Activated effector memory CD4-positive, alpha-beta T cell treated with Interleukin-2 at 50 U/mL for 16 hours (primary cell): ENCODE measurements around the gene GIGYF2.
A peak's percentile ranks its signal among the peaks of the same experiment; 100 is the strongest.
"Not testable (repeated sequence)": the region's sequence is repeated elsewhere in the genome, so short reads cannot be mapped to it uniquely, and the experiment has no call there.

Experiments used
- DNase-seq: peaks from one replicate; pipeline ENCODE4 v3.0.0-alpha.2; 2020

GIGYF2 gene

GRCh38 chr2:232833830-232834229 is 136.7 kb downstream of the GIGYF2 start:
- DNase-seq, result no peak

GRCh38 chr2:232835687-232836208 is 138.6 kb downstream of the GIGYF2 start:
- DNase-seq, result no peak

DNA sequence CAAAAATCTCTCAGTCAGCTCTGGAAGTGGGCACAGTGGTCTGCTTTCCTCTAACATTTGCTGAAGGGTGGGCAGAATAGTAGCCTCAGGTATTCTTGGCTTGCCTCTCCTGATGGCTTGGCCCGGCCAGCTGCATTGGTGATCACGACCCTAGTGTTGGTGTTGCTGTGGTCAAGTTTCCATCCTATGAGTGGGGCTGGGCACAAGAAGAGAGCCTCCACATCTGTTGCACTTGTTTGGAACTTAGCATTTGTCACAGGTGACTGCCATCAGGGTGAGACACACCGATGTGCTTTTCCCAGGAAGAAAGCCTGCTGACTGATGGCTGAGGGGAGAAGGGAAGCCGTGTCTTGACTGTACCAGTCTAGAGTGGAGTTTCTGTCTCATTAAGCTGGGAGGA is 139.8 kb downstream of the GIGYF2 start:
- DNase-seq, result no peak

DNA sequence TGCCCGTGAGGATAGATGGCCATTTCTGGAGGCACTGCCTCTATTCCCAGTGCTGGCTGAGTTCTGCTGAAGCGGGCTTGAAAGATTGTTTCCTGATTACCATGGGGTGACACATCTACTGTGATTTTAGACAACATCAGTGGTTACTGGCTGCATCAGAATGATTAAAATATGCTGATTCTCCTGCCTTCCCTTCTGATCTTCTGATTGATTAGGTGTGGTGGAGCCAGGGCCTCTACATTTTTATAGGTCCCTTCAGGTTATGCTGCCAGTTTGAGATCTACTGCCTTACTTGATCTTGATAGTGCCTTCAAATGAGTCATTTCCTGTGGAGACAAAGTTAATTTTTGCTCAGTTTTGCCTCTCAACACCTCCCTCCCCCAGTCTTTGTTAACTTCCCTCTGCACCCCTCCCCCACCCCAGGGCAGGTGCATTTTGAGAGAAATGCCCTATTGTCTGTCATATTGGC is 141.3 kb downstream of the GIGYF2 start:
- peak; percentile 41 for DNase-seq

GRCh38 chr2:232839411-232840079 is 142.4 kb downstream of the GIGYF2 start:
- DNase-seq, result no peak

- no peak for DNase-seq
Observed at GRCh38 chr2:232842689-232843088, 145.6 kb downstream of the GIGYF2 start.

- DNase-seq, result no peak
Observed at GRCh38 chr2:232843834-232844233, 146.7 kb downstream of the GIGYF2 start.

GRCh38 chr2:232846055-232846454 is 148.9 kb downstream of the GIGYF2 start:
- DNase-seq, result no peak

GRCh38 chr2:232850039-232850438 is 152.9 kb downstream of the GIGYF2 start:
- DNase-seq, result no peak

- not testable (repeated sequence) for DNase-seq
Observed at GRCh38 chr2:232852081-232852480, 154.9 kb downstream of the GIGYF2 start.

GRCh38 chr2:232852676-232853075 is 155.5 kb downstream of the GIGYF2 start:
- DNase-seq, result no peak

DNA sequence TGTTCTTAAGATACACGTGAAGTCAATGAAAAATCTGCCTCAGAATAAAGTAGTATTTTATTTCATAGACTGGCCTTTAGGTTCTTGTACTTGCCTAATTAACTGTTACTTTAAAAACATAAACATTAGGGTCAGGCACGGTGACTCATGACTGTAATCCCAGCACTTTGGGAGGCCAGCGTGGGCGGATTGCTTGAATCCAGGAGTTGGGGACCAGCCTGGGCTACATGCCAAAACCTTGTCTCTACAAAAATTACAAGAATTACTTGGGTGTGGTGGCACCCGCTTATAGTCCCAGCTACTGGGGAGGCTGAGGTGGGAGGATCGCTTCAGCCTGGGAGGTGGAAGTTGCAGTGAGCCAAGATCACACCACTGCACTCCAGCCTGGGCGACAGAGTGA is 157.0 kb downstream of the GIGYF2 start:
- no peak for DNase-seq

- no peak for DNase-seq
Observed at GRCh38 chr2:232857158-232857563, 160.0 kb downstream of the GIGYF2 start.

DNA sequence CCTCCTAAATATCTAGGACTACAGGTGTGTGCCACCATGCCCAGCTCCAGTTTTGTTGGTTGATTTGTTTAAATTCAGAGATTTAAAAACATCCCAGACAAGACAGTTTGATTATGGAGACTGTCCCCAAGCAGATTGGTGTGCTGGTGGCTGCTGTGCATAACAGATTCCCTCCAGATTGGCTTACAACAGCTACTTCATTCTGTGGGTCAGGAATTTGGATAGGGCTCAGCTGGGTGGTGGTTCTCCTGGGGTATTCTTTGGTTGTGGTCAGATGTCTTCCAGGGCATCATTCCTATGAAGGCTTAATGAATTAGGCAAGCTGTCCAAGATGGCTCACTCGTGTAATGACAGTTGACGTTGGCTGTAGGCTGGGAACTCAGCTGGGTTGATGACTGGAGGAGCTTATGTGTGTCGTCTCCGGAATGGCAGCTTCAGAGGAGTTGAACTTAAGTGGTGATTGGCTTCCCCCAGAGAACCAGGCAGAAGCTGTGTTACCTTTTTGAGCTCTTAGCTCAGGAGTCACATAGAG is 162.3 kb downstream of the GIGYF2 start:
- no peak for DNase-seq

GRCh38 chr2:232860593-232861241 is 163.6 kb downstream of the GIGYF2 start:
- no peak for DNase-seq

- DNase-seq, result no peak
Observed at GRCh38 chr2:232861353-232861752, 164.2 kb downstream of the GIGYF2 start.

GRCh38 chr2:232863996-232864395 is 166.9 kb downstream of the GIGYF2 start:
- DNase-seq, result no peak

DNA sequence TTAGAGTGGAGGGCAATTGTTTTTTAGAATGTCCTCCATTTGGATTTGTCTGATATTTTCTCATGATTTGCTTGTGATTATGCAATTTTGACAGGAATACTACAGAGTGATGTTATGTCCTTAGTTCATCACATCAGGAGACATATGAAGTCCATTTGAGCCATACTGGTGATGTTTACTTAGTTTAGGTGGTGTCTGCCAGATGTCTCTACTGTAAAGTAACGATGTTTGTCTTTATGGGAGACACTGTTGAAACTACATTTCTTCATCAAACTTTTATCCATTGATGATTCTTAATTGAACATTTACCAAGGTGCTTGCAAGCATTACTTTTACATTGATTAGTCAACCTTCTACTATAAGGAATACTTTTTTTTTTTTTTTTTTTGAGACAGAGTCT is 168.0 kb downstream of the GIGYF2 start:
- no peak for DNase-seq

- no peak for DNase-seq
Observed at GRCh38 chr2:232866104-232866503, 169.0 kb downstream of the GIGYF2 start.

GRCh38 chr2:232869138-232870017 is 172.2 kb downstream of the GIGYF2 start:
- DNase-seq, result no peak

DNA sequence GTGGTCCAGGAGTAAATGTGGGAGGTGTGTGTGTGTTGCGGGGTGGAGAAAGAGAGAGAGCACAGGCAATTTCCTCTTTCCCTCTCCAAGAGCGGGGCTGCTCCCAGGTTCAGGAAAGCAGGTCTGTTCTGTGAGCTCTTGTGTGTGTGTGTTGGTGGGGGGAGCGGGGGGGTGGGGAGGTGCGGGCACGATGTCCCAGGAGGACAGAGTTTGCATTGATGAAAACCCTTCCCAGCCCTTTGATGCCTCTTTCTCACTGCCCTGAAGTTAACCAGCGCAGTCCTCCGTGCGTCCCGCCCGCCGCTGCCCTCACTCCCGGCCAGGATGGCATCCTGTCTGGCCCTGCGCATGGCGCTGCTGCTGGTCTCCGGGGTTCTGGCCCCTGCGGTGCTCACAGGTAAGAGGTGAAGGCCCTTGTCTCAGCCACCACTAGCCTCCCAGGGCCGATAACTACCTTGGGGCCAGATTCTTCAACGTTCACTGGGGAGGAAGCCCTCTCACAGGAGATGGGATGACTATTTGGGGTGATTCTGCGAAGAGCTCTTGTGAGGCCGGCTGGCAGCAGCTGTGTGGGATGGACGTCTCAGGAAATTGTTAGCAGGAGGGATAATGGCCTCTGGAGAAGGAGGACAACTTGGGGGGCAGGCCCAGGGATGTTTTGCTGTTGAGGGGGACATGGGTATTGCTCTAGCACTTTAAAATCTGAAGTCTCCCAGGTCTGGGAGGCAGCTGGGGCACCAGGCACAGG is 173.1 kb downstream of the GIGYF2 start, which contains the start of gene SNORC:
Gene SNORC, plus strand, starts transcription at position 247 of the 748 bp plus-strand sequence. Its CDS starts 78 bp downstream, at position 325.
- no peak for DNase-seq

- no peak for DNase-seq
Observed at GRCh38 chr2:232870766-232871371, 173.7 kb downstream of the GIGYF2 start.
